DMS 273 (cell line): Measurements from ENCODE around the gene MED12.

ENCODE experiments used
- DNase-seq: peaks from one replicate; lab custom pipeline; 2025; ENCODE audit not compliant: unreplicated experiment; lab: John Stamatoyannopoulos, UW

The MED12 gene

GRCh38 chrX:71107245-71107644 is 11.2 kb upstream of the MED12 start:
- DNase-seq: no peak

GRCh38 chrX:71107762-71108360 is 10.5 kb upstream of the MED12 start:
- DNase-seq: no peak

GRCh38 chrX:71109051-71109450 is 9.3 kb upstream of the MED12 start:
- DNase-seq: no peak

- DNase-seq: no peak
These were observed 7.1 kb upstream of the MED12 start, which contains the start of gene IL2RG for GRCh38 chrX:71111141-71111843. TSS of gene IL2RG (minus strand) at chrX:71111577. CDS start at chrX:71111539, 38 bp downstream.

GRCh38 chrX:71111921-71112431 is 6.4 kb upstream of the MED12 start:
- DNase-seq: no peak

GRCh38 chrX:71117358-71117757 is 1.0 kb upstream of the MED12 start:
- no peak for DNase-seq

- DNase-seq: no peak
These were observed 664 bp downstream of the MED12 start for GRCh38 chrX:71118985-71119535.

- no peak for DNase-seq
These were observed 9.9 kb downstream of the MED12 start for GRCh38 chrX:71128166-71128833.

- DNase-seq: peak; percentile 74
These were observed 10.7 kb downstream of the MED12 start for GRCh38 chrX:71128915-71129765.

- no peak for DNase-seq
These were observed 13.1 kb downstream of the MED12 start for GRCh38 chrX:71131510-71131909.

- no peak for DNase-seq
These were observed 22.0 kb downstream of the MED12 start for GRCh38 chrX:71140440-71140839.

- DNase-seq: peak; percentile 14
These were observed 25.1 kb downstream of the MED12 start for GRCh38 chrX:71143508-71143907.

GRCh38 chrX:71144651-71145050 is 26.3 kb downstream of the MED12 start, which contains the start of gene NLGN3:
TSS of gene NLGN3 (plus strand) at chrX:71144841. CDS start at chrX:71147750, 2,909 bp downstream.
- peak; percentile 60 for DNase-seq

- no peak for DNase-seq
These were observed 29.3 kb downstream of the MED12 start for GRCh38 chrX:71147496-71148277.

- no peak for DNase-seq
These were observed 29.9 kb downstream of the MED12 start for GRCh38 chrX:71148278-71148663.

- no peak for DNase-seq
These were observed 33.0 kb downstream of the MED12 start for GRCh38 chrX:71151366-71151765.

- no peak for DNase-seq
These were observed 35.8 kb downstream of the MED12 start for GRCh38 chrX:71154196-71154595.

- no peak for DNase-seq
These were observed 36.2 kb downstream of the MED12 start for GRCh38 chrX:71154641-71155040.

GRCh38 chrX:71158603-71159002 is 40.2 kb downstream of the MED12 start:
- no peak for DNase-seq

GRCh38 chrX:71159335-71159734 is 40.9 kb downstream of the MED12 start:
- no peak for DNase-seq
